HG03064 (cell line): ENCODE measurements around the gene NCR2.

Source experiments
- ATAC-seq: cut with Tn5 transposase; IDR thresholded peaks from one replicate; pipeline ENCODE4 v1.9.1; 2021; ENCODE audit warnings: low read depth; ENCODE audit not compliant: unreplicated experiment

Gene NCR2

GRCh38 chr6:41392246-41392645 is 56.8 kb downstream of the NCR2 start:
- ATAC-seq, result no peak

DNA sequence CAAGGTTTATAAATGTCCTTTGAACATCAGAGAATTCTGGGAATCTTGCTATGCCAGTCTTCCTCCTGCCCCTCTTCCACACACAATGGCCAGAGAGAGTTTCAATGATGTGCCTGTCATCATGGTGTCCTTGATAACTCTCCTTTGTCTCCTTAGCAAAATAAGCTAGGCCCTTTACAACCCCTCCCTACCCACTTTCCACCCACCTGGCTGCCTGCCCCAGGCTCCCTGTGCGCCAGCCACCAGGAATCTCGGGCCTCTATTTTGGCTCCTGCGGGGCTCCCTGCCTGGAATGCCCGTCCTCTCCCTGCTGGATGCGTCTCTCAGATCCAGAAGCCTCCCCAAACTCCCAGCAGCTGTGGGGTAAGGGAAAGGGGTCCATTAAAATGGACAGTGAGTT is 60.9 kb downstream of the NCR2 start:
- ATAC-seq, result no peak

GRCh38 chr6:41399424-41399823 is 64.0 kb downstream of the NCR2 start:
- no peak for ATAC-seq
